Measurements from ENCODE around the gene WIPF2.

The WIPF2 gene

GRCh38 chr17:40316571-40317344 is 97.7 kb downstream of the WIPF2 start:
- no peak for DNase-seq

GRCh38 chr17:40317345-40317873 is 98.3 kb downstream of the WIPF2 start:
- DNase-seq = peak; percentile 62

GRCh38 chr17:40317880-40318829 is 99.1 kb downstream of the WIPF2 start:
- DNase-seq = peak; percentile 97

GRCh38 chr17:40318830-40319391 is 99.8 kb downstream of the WIPF2 start:
- DNase-seq = no peak

- no peak for DNase-seq
Observed at GRCh38 chr17:40319651-40320540, 100.8 kb downstream of the WIPF2 start.

GRCh38 chr17:40320756-40321523 is 101.8 kb downstream of the WIPF2 start:
- DNase-seq = no peak

GRCh38 chr17:40321524-40321929 is 102.4 kb downstream of the WIPF2 start:
- no peak for DNase-seq

- DNase-seq = no peak
Observed at GRCh38 chr17:40321961-40322357, 102.9 kb downstream of the WIPF2 start.

GRCh38 chr17:40322358-40323315 is 103.5 kb downstream of the WIPF2 start:
- peak; percentile 95 for DNase-seq

- no peak for DNase-seq
Observed at GRCh38 chr17:40323391-40324381, 104.6 kb downstream of the WIPF2 start.

GRCh38 chr17:40325156-40326013 is 106.3 kb downstream of the WIPF2 start:
- DNase-seq = no peak

- DNase-seq = no peak
Observed at GRCh38 chr17:40326014-40326831, 107.1 kb downstream of the WIPF2 start.

GRCh38 chr17:40326832-40327199 is 107.7 kb downstream of the WIPF2 start:
- DNase-seq = no peak

- DNase-seq = no peak
Observed at GRCh38 chr17:40327244-40327729, 108.2 kb downstream of the WIPF2 start.

- no peak for DNase-seq
Observed at GRCh38 chr17:40327735-40328385, 108.8 kb downstream of the WIPF2 start.

GRCh38 chr17:40328386-40328766 is 109.3 kb downstream of the WIPF2 start:
- no peak for DNase-seq
